ENCODE data around the gene PHF2.

Gene PHF2

DNA sequence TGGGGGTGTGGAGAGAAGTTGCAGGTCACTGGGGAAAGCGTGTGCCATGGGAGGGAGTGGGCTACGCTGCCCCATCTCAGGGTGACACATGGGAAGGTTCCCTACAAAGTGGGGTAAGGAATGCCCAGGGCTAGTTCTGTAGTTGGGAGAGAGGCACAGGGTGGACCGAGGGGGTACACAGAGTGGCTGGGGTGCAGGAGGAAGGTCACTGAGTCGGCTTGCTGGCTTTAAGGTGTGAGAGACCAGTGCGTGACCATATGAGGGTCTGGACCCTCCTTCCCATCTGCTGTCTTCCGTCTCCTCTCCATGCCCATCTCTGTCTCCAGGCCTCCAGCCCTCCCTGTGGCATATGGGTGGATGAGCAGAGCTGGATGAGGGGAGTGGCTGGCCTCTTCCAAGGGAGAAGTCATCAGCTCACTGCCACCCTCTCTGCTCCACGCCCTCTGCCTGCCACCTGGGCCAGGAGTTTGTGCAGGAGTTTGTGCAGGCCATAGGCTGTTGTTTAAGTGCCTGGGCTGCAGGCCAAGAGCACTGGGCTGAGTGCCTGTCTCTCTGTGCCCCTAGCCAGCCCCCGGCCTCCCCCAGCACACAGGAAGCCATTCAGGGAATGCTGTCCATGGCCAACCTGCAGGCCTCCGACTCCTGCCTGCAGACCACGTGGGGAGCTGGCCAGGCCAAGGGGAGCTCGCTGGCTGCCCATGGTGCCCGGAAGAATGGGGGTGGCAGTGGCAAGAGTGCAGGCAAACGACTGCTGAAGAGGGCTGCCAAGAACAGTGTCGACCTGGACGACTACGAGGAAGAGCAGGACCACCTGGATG is 96.8 kb downstream of the PHF2 start:
- H2BK120ac ChIP-seq (ENCODE audit: low read depth, low read length): no peak overlapping the region
- no peak overlapping the region for H3K4me2 ChIP-seq (ENCODE audit: insufficient read depth, low read length, poor library complexity, severe bottlenecking)
- no peak overlapping the region for H4K8ac ChIP-seq (ENCODE audit: low read depth, low read length)
- no peak for DNase-seq (ENCODE audit: low spot score)
- no peak overlapping the region for H2BK5ac ChIP-seq (ENCODE audit: low read length)
- no peak overlapping the region for H4K91ac ChIP-seq (ENCODE audit: low read depth, low read length, poor library complexity)
- no peak overlapping the region for H2AK5ac ChIP-seq (ENCODE audit: low read depth, low read length)
- H3K9ac ChIP-seq (ENCODE audit: low read depth, low read length, poor library complexity): peak overlapping the region; percentile 16
- H3K36me3 ChIP-seq (replicated peaks in 1 of 2; ENCODE audit: control insufficient read depth in 2 of 2, insufficient read depth in 2 of 2, low read length in 2 of 2): peaks cover 18 to 46% of the 10 kb centered on the region in 2 donors
- H2AFZ ChIP-seq (ENCODE audit: low read length): no peak overlapping the region
- peak overlapping the region; percentile 60 for H3K23ac ChIP-seq (ENCODE audit: low read depth, low read length, poor library complexity)
- no peak overlapping the region for H3K14ac ChIP-seq (ENCODE audit: low read length)
- no peak overlapping the region for H2BK15ac ChIP-seq (ENCODE audit: low read length)
- no CpG with 5 or more reads among the region's 16 CpGs for WGBS, 2 donors (ENCODE audit: extremely low coverage in 2 of 2, insufficient read length in 2 of 2, insufficient replicate concordance in 1 of 2)
- no peaks in the 10 kb centered on the region for H3K27me3 ChIP-seq (ENCODE audit: control insufficient read depth in 3 of 3, insufficient read depth in 3 of 3, low read depth in 1 of 3, low read length in 3 of 3)
- peaks cover 3% of the 10 kb centered on the region for H3K79me1 ChIP-seq (ENCODE audit: low read depth, low read length)
- H3K4me1 ChIP-seq (ENCODE audit: control insufficient read depth in 2 of 2, insufficient read depth in 1 of 2, low read depth in 1 of 2, low read length in 2 of 2): peaks cover 4 to 5% of the 10 kb centered on the region in 2 donors
- peak overlapping the region in 1 of 2 donors; percentile 22 for H3K4me3 ChIP-seq (ENCODE audit: low read length in 2 of 2)
- no peak overlapping the region for H3K27ac ChIP-seq (replicated peaks; ENCODE audit: low read length)
- H3K4ac ChIP-seq (ENCODE audit: low read length): no peak overlapping the region
- H2BK12ac ChIP-seq (ENCODE audit: low read length): no peak overlapping the region
- no peak overlapping the region for H3K18ac ChIP-seq (ENCODE audit: low read length)
- H3K9me3 ChIP-seq (replicated peaks in 1 of 2; ENCODE audit: control insufficient read depth in 2 of 2, insufficient read depth in 1 of 2, low read depth in 1 of 2, low read length in 2 of 2): no peaks in the 10 kb centered on the region

GRCh38 chr9:93673839-93674334 is 97.5 kb downstream of the PHF2 start:
- no CpG with 5 or more reads among the region's 13 CpGs for WGBS, 2 donors (ENCODE audit: extremely low coverage in 2 of 2, insufficient read length in 2 of 2, insufficient replicate concordance in 1 of 2)

GRCh38 chr9:93674580-93675335 is 98.4 kb downstream of the PHF2 start:
- Histone ChIP-seq H3K4me3 (ENCODE audit: low read length in 2 of 2) (no peak overlapping the region), H3K23ac (ENCODE audit: low read depth, low read length, poor library complexity) (no peak overlapping the region), H3K36me3 (replicated peaks in 1 of 2; ENCODE audit: control insufficient read depth in 2 of 2, insufficient read depth in 2 of 2, low read length in 2 of 2) (peaks cover 19 to 59% of the 10 kb centered on the region in 2 donors), H3K9me3 (replicated peaks in 1 of 2; ENCODE audit: control insufficient read depth in 2 of 2, insufficient read depth in 1 of 2, low read depth in 1 of 2, low read length in 2 of 2) (no peaks in the 10 kb centered on the region), H4K8ac (ENCODE audit: low read depth, low read length) (no peak overlapping the region), H3K4me2 (ENCODE audit: insufficient read depth, low read length, poor library complexity, severe bottlenecking) (no peak overlapping the region), H2BK12ac (ENCODE audit: low read length) (no peak overlapping the region), H3K18ac (ENCODE audit: low read length) (no peak overlapping the region), H2AK5ac (ENCODE audit: low read depth, low read length) (peak overlapping the region; percentile 46), H2BK5ac (ENCODE audit: low read length) (peak overlapping the region; percentile 24), H2BK15ac (ENCODE audit: low read length) (no peak overlapping the region), H4K91ac (ENCODE audit: low read depth, low read length, poor library complexity) (no peak overlapping the region), H2AFZ (ENCODE audit: low read length) (no peak overlapping the region), H3K14ac (ENCODE audit: low read length) (no peak overlapping the region), H3K4ac (ENCODE audit: low read length) (no peak overlapping the region), H3K27me3 (ENCODE audit: control insufficient read depth in 3 of 3, insufficient read depth in 3 of 3, low read depth in 1 of 3, low read length in 3 of 3) (no peaks in the 10 kb centered on the region), H3K79me1 (ENCODE audit: low read depth, low read length) (peaks cover 3% of the 10 kb centered on the region), H2BK120ac (ENCODE audit: low read depth, low read length) (no peak overlapping the region), H3K4me1 (ENCODE audit: control insufficient read depth in 2 of 2, insufficient read depth in 1 of 2, low read depth in 1 of 2, low read length in 2 of 2) (no peaks in the 10 kb centered on the region), H3K27ac (replicated peaks; ENCODE audit: low read length) (no peak overlapping the region), H3K9ac (ENCODE audit: low read depth, low read length, poor library complexity) (peak overlapping the region; percentile 70)
- DNase-seq (ENCODE audit: low spot score): no peak
- no CpG with 5 or more reads among the region's 14 CpGs for WGBS, 2 donors (ENCODE audit: extremely low coverage in 2 of 2, insufficient read length in 2 of 2, insufficient replicate concordance in 1 of 2)

More at GRCh38 chr9:93673839-93674334, 97.5 kb downstream of the PHF2 start:
- Histone ChIP-seq H3K9ac (ENCODE audit: low read depth, low read length, poor library complexity) (no peak overlapping the region), H4K91ac (ENCODE audit: low read depth, low read length, poor library complexity) (no peak overlapping the region), H3K4me2 (ENCODE audit: insufficient read depth, low read length, poor library complexity, severe bottlenecking) (no peak overlapping the region), H2BK5ac (ENCODE audit: low read length) (peak overlapping the region; percentile 24), H2BK120ac (ENCODE audit: low read depth, low read length) (no peak overlapping the region), H3K79me1 (ENCODE audit: low read depth, low read length) (peaks cover 3% of the 10 kb centered on the region), H3K4me3 (ENCODE audit: low read length in 2 of 2) (no peak overlapping the region), H3K14ac (ENCODE audit: low read length) (no peak overlapping the region), H2AFZ (ENCODE audit: low read length) (no peak overlapping the region), H3K27me3 (ENCODE audit: control insufficient read depth in 3 of 3, insufficient read depth in 3 of 3, low read depth in 1 of 3, low read length in 3 of 3) (no peaks in the 10 kb centered on the region), H2BK15ac (ENCODE audit: low read length) (no peak overlapping the region), H3K23ac (ENCODE audit: low read depth, low read length, poor library complexity) (no peak overlapping the region), H3K9me3 (replicated peaks in 1 of 2; ENCODE audit: control insufficient read depth in 2 of 2, insufficient read depth in 1 of 2, low read depth in 1 of 2, low read length in 2 of 2) (no peaks in the 10 kb centered on the region), H3K4me1 (ENCODE audit: control insufficient read depth in 2 of 2, insufficient read depth in 1 of 2, low read depth in 1 of 2, low read length in 2 of 2) (no peaks in the 10 kb centered on the region), H2AK5ac (ENCODE audit: low read depth, low read length) (no peak overlapping the region), H3K4ac (ENCODE audit: low read length) (no peak overlapping the region), H3K18ac (ENCODE audit: low read length) (no peak overlapping the region), H4K8ac (ENCODE audit: low read depth, low read length) (no peak overlapping the region), H3K36me3 (replicated peaks in 1 of 2; ENCODE audit: control insufficient read depth in 2 of 2, insufficient read depth in 2 of 2, low read length in 2 of 2) (peaks cover 19 to 53% of the 10 kb centered on the region in 2 donors), H3K27ac (replicated peaks; ENCODE audit: low read length) (no peak overlapping the region), H2BK12ac (ENCODE audit: low read length) (no peak overlapping the region)
- DNase-seq (ENCODE audit: low spot score): no peak
